DMS79 (cell line): ENCODE measurements around the gene NFKBIL1.
"Not testable (repeated sequence)": the region's sequence is repeated elsewhere in the genome, so short reads cannot be mapped to it uniquely, and the experiment has no call there.

Experiments
- DNase-seq: peaks from one replicate; lab custom pipeline; 2025; lab: John Stamatoyannopoulos, UW

Gene NFKBIL1

GRCh38 chr6:31580807-31581433, 33.5 kb downstream of the NFKBIL1 start:
- DNase-seq, result peak; percentile 20

GRCh38 chr6:31581434-31582229, 34.2 kb downstream of the NFKBIL1 start:
- DNase-seq, result no peak

GRCh38 chr6:31582230-31582643, 34.8 kb downstream of the NFKBIL1 start, which contains the start of gene LTB:
Gene LTB, minus strand, starts transcription at chr6:31582424. Its CDS starts 7 bp downstream, at chr6:31582417.
- no peak for DNase-seq

GRCh38 chr6:31585491-31585890, 38.1 kb downstream of the NFKBIL1 start:
- no peak for DNase-seq

- no peak for DNase-seq
Measured at GRCh38 chr6:31586008-31586407, 38.6 kb downstream of the NFKBIL1 start, which contains the start of gene LST1. Gene LST1, plus strand, starts transcription at chr6:31586277. Its CDS starts 1,023 bp downstream, at chr6:31587300.

GRCh38 chr6:31586599-31587281, 39.3 kb downstream of the NFKBIL1 start:
- no peak for DNase-seq

- DNase-seq, result no peak
Measured at GRCh38 chr6:31587791-31588777, 40.7 kb downstream of the NFKBIL1 start.

- DNase-seq, result no peak
Measured at GRCh38 chr6:31588871-31589650, 41.7 kb downstream of the NFKBIL1 start.

- DNase-seq, result not testable (repeated sequence)
Measured at GRCh38 chr6:31590691-31591090, 43.3 kb downstream of the NFKBIL1 start.

- no peak for DNase-seq
Measured at GRCh38 chr6:31592396-31592771, 45.0 kb downstream of the NFKBIL1 start.

- DNase-seq, result no peak
Measured at GRCh38 chr6:31597006-31597405, 49.6 kb downstream of the NFKBIL1 start.

GRCh38 chr6:31607317-31607716, 59.9 kb downstream of the NFKBIL1 start:
- no peak for DNase-seq
